ENCODE data around the gene CACNA1B.

- TF ChIP-seq EZH2 (optimal IDR thresholded peaks at IDR 0.05; ENCODE audit: low read depth, low read length) (no peak), EZH2phosphoT487 (IDR thresholded peaks at IDR 0.05; ENCODE audit: low read length) (no peak)
- TF ChIP-seq, protein P1, sequence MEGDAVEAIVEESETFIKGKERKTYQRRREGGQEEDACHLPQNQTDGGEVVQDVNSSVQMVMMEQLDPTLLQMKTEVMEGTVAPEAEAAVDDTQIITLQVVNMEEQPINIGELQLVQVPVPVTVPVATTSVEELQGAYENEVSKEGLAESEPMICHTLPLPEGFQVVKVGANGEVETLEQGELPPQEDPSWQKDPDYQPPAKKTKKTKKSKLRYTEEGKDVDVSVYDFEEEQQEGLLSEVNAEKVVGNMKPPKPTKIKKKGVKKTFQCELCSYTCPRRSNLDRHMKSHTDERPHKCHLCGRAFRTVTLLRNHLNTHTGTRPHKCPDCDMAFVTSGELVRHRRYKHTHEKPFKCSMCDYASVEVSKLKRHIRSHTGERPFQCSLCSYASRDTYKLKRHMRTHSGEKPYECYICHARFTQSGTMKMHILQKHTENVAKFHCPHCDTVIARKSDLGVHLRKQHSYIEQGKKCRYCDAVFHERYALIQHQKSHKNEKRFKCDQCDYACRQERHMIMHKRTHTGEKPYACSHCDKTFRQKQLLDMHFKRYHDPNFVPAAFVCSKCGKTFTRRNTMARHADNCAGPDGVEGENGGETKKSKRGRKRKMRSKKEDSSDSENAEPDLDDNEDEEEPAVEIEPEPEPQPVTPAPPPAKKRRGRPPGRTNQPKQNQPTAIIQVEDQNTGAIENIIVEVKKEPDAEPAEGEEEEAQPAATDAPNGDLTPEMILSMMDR (IDR thresholded peaks at IDR 0.05; ENCODE audit: low read length) = no peak; the same call in 1 of the 2 replicates
These were observed 223.2 kb downstream of the CACNA1B start for GRCh38 chr9:138100711-138101350.
